Ramos (cell line): ENCODE results near the gene TFPI.

ENCODE experiments used
- in situ Hi-C: fragments of 300-500 bp; cut with MboI; formaldehyde crosslinking; loops from one replicate; pipeline ENCODE4 v1.14.3; 2022; ENCODE audit warnings: low sequenced_read_pairs; ENCODE audit not compliant: unreplicated experiment

The TFPI gene

GRCh38 chr2:187435756-187436155 is 118.5 kb downstream of the TFPI start:
- in situ Hi-C loops = no loop called here

GRCh38 chr2:187435078-187435477 is 119.2 kb downstream of the TFPI start:
- in situ Hi-C loops = no loop called here

GRCh38 chr2:187434342-187434785 is 119.9 kb downstream of the TFPI start:
- in situ Hi-C loops = no loop called here

GRCh38 chr2:187431911-187432310 is 122.3 kb downstream of the TFPI start:
- in situ Hi-C loops = no loop called here

GRCh38 chr2:187429989-187430388 is 124.2 kb downstream of the TFPI start:
- in situ Hi-C loops = no loop called here

- in situ Hi-C loops = no loop called here
Measured at GRCh38 chr2:187424146-187424545, 130.1 kb downstream of the TFPI start.

GRCh38 chr2:187422282-187422681 is 132.0 kb downstream of the TFPI start:
- in situ Hi-C loops = no loop called here

GRCh38 chr2:187421519-187421918 is 132.7 kb downstream of the TFPI start:
- in situ Hi-C loops = no loop called here

- in situ Hi-C loops = no loop called here
Measured at GRCh38 chr2:187419808-187420207, 134.4 kb downstream of the TFPI start.

- in situ Hi-C loops = no loop called here
Measured at GRCh38 chr2:187415449-187415848, 138.8 kb downstream of the TFPI start.
